ENCODE measurements around the gene MAP2K3.
"Not testable (repeated sequence)": the region's sequence is repeated elsewhere in the genome, so short reads cannot be mapped to it uniquely, and the experiment has no call there.

MAP2K3 gene

GRCh38 chr17:21310061-21310765 lies 25.7 kb downstream of the MAP2K3 start:
- not testable (repeated sequence) for DNase-seq (ENCODE audit: low read depth in 2 of 3, low spot score in 2 of 3)

- DNase-seq (ENCODE audit: low read depth in 2 of 3, low spot score in 2 of 3): not testable (repeated sequence)
Observed at GRCh38 chr17:21310766-21311602, 26.5 kb downstream of the MAP2K3 start.

GRCh38 chr17:21313320-21313719 lies 28.8 kb downstream of the MAP2K3 start:
- DNase-seq (ENCODE audit: low read depth in 2 of 3, low spot score in 2 of 3): no peak

- not testable (repeated sequence) for DNase-seq (ENCODE audit: low read depth in 2 of 3, low spot score in 2 of 3)
Observed at GRCh38 chr17:21313761-21314160, 29.2 kb downstream of the MAP2K3 start.

GRCh38 chr17:21314261-21314664 lies 29.8 kb downstream of the MAP2K3 start:
- DNase-seq (ENCODE audit: low read depth in 2 of 3, low spot score in 2 of 3): not testable (repeated sequence)

GRCh38 chr17:21314701-21315111 lies 30.2 kb downstream of the MAP2K3 start:
- DNase-seq (ENCODE audit: low read depth in 2 of 3, low spot score in 2 of 3): not testable (repeated sequence)

GRCh38 chr17:21315246-21316000 lies 30.9 kb downstream of the MAP2K3 start:
- DNase-seq (ENCODE audit: low read depth in 2 of 3, low spot score in 2 of 3): not testable (repeated sequence)

GRCh38 chr17:21316212-21316886 lies 31.8 kb downstream of the MAP2K3 start:
- DNase-seq (ENCODE audit: low read depth in 2 of 3, low spot score in 2 of 3): not testable (repeated sequence)

- DNase-seq (ENCODE audit: low read depth in 2 of 3, low spot score in 2 of 3): not testable (repeated sequence)
Observed at GRCh38 chr17:21316887-21317500, 32.5 kb downstream of the MAP2K3 start.

GRCh38 chr17:21317821-21318220 lies 33.3 kb downstream of the MAP2K3 start:
- not testable (repeated sequence) for DNase-seq (ENCODE audit: low read depth in 2 of 3, low spot score in 2 of 3)

GRCh38 chr17:21318439-21318838 lies 33.9 kb downstream of the MAP2K3 start:
- DNase-seq (ENCODE audit: low read depth in 2 of 3, low spot score in 2 of 3): no peak

- not testable (repeated sequence) for DNase-seq (ENCODE audit: low read depth in 2 of 3, low spot score in 2 of 3)
Observed at GRCh38 chr17:21318856-21319255, 34.3 kb downstream of the MAP2K3 start.

GRCh38 chr17:21319256-21319655 lies 34.7 kb downstream of the MAP2K3 start:
- not testable (repeated sequence) for DNase-seq (ENCODE audit: low read depth in 2 of 3, low spot score in 2 of 3)

GRCh38 chr17:21319686-21320375 lies 35.3 kb downstream of the MAP2K3 start:
- not testable (repeated sequence) for DNase-seq (ENCODE audit: low read depth in 2 of 3, low spot score in 2 of 3)

GRCh38 chr17:21320430-21320829 lies 35.9 kb downstream of the MAP2K3 start:
- not testable (repeated sequence) for DNase-seq (ENCODE audit: low read depth in 2 of 3, low spot score in 2 of 3)

- DNase-seq (ENCODE audit: low read depth in 2 of 3, low spot score in 2 of 3): not testable (repeated sequence)
Observed at GRCh38 chr17:21321061-21321460, 36.5 kb downstream of the MAP2K3 start.

GRCh38 chr17:21321744-21322191 lies 37.3 kb downstream of the MAP2K3 start:
- DNase-seq (ENCODE audit: low read depth in 2 of 3, low spot score in 2 of 3): not testable (repeated sequence)

GRCh38 chr17:21323257-21324111 lies 39.0 kb downstream of the MAP2K3 start:
- not testable (repeated sequence) for DNase-seq (ENCODE audit: low read depth in 2 of 3, low spot score in 2 of 3)

- not testable (repeated sequence) for DNase-seq (ENCODE audit: low read depth in 2 of 3, low spot score in 2 of 3)
Observed at GRCh38 chr17:21324741-21325140, 40.2 kb downstream of the MAP2K3 start.

All from activated CD8-positive, alpha-beta memory T cell treated with anti-CD3 and anti-CD28 coated beads for 48 hours (primary cell).